Stimulated activated CD4-positive, alpha-beta T cell treated with anti-CD3 and anti-CD28 coated beads, Interleukin-15, amount 100 ng/mL, for 1 hour (primary cell): ENCODE measurements around the gene FAM177A1.
"Not testable (repeated sequence)": the region's sequence is repeated elsewhere in the genome, so short reads cannot be mapped to it uniquely, and the experiment has no call there.

Source experiments
- DNase-seq, 2 donors: peaks; one replicate each; pipeline ENCODE4 v3.0.0-alpha.2; 2020; ENCODE audit warnings: low read depth in 1 of 2, low spot score in 1 of 2

FAM177A1 gene, protein sequence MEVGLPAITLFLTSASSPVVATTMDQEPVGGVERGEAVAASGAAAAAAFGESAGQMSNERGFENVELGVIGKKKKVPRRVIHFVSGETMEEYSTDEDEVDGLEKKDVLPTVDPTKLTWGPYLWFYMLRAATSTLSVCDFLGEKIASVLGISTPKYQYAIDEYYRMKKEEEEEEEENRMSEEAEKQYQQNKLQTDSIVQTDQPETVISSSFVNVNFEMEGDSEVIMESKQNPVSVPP

DNA sequence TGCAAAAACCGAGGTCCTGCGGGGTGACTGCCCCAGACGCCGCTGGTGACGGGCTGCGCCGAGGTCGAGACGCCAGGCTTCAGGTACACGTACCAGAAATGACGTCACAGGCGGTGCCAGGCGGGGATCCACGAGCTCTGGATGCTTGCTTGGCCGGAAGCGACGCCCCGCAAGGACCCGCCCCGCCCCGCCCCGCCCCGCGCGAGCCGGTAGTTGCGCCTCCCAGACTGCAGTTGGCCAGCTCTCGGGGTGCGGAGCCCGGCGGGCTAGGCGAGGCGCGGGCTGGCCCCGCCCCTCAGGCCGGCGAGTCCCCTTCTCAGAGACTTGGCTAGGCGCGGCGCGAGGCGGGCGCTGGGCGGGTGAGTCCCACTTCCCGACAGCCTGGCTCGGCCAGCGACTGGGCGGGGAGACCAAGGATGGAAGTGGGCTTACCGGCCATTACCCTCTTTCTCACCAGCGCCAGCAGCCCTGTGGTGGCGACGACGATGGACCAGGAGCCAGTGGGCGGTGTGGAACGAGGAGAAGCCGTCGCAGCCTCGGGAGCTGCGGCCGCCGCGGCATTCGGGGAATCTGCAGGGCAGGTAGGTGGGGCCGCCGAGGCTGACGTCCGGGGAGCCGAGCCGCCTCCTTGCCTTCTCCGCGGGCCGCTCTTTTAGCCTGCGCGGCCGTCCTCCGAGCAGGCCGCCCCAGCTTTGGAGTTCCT lies at the start of gene FAM177A1:
Gene FAM177A1, plus strand, starts transcription at position 225 of the 703 bp plus-strand sequence. Its CDS starts 192 bp downstream, at position 417.
- DNase-seq, result peak; percentile 95 to 96

DNA sequence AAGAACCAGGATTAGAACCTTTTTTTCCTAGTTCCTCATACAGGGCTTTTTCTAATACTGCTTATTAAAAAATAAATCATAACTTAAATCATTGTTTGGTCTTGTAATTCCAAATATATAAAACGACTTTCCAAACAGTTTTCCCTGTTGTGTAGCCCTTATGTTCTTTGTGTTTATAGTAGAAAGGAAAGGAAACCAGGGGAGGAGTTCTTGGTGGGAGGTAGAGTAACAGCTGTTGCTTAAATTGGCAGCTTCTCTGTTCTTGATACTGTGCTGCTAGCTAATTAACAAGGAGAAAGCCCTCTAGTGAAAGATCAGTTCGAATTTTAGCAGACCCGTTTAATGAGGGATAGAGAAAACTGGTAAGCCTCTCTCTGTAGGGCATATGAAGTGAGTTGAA lies 48.3 kb upstream of the FAM177A1 start:
- DNase-seq, result no peak

DNA sequence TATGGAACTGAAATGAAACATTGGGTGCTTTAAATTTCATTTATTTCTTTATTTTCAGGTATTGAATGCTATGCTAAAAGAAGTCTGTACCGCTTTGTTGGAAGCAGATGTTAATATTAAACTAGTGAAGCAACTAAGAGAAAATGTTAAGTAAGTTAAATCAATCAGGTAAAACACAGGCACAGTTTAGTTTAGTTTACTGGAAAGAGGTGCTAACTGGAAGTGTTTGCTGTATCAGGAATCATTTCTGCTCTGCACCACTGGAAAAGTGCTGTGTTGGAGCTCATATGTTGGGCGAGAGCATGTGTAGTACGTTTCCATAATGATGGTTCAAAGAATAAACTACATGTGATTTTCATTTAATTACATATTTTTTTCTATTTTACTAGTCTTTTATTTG lies 46.6 kb upstream of the FAM177A1 start:
- no peak for DNase-seq

DNA sequence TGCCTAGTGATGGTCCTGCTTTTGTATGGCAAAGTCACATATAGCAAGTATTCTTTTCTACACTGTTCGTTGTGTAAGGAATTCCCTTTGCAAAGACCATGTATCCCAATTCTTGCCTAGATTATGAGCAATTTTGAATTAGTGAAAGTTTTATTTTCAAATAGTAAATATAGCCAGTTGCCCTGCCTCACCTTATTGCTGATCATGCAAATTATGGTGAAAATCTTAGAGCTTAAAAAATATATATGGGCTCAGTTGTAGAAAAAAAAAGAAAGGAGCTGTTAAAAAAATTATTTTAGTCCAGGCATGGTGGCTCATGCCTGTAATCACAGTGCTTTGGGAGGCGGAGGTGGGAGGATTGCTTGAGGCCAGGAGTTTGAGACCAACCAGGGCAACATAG lies 44.5 kb upstream of the FAM177A1 start:
- no peak for DNase-seq

DNA sequence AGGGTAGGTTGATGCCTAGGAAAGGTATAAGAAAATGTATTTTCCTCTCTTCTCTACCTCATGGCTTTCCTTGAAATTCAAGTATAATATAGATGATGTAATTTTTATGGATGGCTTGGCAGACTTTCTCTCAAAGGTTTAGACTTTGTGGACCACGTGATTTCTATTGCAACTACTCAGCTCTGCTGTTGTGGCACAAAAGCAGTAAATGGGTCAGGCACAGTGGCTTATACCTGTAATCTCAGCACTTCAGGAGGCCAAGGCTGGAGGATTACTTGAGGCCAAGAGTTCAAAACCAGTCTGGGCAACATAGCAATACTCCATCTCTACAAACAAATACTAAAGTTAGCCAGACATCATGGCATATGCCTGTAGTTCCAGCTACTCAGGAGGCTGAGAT lies 41.2 kb upstream of the FAM177A1 start:
- no peak for DNase-seq

DNA sequence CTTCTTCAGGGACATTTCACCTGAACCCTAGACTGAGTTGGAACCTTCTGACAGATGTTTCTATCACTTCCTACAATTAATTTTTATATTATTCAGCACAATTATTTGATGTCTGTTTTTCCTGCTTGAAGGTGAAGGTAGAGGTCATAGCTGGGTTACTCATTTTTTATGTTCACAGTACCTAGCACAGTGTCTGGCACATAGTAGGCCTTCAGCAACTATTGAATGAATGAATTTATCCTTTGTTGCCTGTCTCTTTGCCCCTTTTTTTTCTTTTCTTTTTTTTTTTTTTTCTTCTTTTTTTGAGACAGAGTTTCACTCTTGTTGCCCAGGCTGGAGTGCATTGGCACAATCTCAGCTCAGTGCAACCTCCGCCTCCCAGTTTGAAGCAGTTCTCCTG lies 29.5 kb upstream of the FAM177A1 start:
- DNase-seq, result no peak

DNA sequence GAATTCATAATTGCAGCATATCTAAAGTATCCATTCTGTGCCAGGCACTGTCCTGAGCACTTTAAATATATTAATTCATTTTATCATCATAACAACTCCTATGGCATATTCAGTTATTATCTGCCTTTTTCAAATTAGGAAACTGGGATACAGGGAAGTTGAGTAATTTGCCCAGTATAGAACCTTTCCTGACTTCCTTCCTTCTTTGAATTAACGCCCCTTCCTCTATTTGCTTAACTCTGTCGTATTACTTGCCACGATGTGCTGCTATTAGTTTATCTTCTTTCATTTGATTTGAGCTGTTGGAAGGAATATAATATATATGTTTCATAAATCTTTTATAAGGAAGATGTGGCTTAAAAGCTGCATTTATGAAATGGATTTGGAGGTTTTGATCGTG lies 25.4 kb upstream of the FAM177A1 start:
- no peak for DNase-seq

DNA sequence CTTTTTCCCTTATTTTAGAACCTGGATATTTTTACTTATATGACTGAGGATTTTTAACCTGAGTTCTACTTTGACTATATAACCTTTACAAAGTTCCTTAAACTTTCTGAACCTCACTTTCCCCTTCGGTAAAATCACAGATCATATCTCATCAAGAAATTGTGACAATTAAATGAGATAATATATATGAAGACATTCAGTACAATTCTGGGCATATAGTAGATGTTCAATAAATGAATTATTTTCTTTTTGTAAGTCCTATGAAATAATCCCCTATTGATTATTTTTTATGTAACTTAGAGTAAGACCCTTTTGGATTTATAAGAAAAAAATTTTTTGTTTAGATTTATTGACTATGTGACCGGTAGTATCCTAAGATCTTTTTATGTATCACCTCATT lies 17.6 kb upstream of the FAM177A1 start:
- DNase-seq, result no peak

DNA sequence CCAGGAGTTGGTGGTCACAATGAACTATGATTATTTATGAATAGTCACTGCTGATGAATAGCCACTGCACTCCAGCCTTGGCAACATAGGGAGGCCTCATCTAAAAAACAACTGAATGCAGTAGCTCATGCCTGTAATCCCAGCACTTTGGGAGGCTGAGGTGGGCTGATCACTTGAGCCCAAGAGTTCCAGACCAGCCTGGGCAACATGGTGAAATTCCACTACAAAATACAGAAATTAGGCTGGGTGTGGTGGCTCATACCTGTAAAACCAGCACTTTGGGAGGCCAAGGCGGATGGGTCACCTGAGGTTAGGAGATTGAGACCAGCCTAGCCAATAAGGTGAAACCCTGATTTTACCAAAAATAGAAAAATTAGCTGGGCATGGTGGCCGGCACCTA lies 13.5 kb upstream of the FAM177A1 start:
- DNase-seq, result no peak

DNA sequence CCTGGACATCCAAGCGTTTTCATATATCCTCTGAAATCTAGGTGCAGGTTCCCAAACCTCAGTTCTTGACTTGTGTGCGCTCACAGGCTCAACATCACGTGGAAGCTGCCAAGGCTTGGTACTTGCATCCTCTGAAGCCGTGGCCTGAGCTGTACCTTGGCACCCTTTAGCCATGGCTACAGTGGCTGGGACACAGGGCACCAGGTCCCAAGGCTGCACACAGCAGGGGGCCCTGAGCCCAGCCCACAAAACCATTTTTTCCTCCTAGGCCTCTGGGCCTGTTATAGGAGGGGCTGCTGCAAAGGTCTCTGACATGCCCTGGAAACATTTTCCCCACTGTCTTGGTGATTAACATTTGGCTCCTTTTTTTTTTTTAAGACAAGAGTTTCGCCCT lies 11.6 kb upstream of the FAM177A1 start:
- no peak for DNase-seq

DNA sequence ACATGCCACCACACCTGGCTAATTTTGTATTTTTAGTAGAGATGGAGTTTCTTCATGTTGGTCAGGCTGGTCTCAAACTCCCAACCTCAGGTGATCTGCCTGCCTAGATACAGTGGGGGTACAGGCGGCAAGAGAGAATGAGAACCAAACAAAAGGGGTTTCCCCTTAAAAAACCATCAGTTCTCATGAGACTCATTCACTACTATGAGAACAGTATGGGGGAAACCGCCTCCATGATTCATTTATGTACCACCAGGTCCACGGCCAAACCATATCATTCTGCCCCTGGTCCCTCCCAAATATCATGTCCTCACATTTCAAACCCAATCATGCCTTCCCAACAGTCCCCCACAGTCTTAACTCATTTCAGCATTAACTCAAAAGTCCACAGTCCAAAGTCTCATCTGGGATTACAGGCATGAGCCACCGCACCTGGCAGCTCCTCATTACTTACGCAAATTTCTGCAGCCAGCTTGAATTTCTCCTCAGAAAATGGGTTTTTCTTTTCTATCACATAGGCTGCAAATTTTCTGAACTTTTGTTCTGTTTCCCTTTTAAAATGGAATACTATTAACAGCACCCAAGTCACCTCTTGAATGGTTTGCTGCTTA lies 11.0 kb upstream of the FAM177A1 start:
- not testable (repeated sequence) for DNase-seq

DNA sequence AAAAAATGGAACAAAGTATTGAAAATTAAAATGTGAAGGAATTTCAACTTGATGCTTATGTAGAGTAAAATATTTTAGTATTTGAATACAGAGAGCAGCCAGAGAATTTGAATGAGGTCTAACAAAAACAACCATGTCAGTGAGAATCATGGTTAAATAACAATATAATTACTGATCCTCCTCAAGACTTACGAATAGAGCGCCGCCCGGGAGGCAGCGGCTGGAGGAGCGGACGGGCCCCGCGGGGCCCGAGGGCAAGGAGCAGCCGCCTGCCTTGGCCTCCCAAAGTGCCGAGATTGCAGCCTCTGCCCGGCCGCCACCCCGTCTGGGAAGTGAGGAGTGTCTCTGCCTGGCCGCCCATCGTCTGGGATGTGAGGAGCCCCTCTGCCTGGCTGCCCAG lies 7.8 kb upstream of the FAM177A1 start:
- DNase-seq, result not testable (repeated sequence)

DNA sequence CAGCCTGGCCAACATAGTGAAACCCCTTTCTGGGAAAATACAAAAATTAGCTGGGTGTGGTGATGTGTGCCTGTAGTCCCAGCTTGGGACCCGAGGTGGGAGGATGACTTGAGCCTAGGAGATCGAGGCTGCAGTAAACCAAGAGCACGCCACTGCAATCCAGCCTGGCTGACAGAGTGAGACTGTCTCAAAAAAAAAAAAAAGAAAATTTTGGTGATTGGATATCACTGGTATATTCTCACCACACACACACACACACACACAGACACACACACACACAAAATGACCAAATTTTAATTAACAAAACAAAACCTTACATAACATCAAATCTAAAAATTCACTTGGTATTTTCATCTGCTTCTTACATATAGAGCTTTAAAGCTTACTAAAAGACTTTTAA lies 3.4 kb upstream of the FAM177A1 start:
- DNase-seq, result no peak

DNA sequence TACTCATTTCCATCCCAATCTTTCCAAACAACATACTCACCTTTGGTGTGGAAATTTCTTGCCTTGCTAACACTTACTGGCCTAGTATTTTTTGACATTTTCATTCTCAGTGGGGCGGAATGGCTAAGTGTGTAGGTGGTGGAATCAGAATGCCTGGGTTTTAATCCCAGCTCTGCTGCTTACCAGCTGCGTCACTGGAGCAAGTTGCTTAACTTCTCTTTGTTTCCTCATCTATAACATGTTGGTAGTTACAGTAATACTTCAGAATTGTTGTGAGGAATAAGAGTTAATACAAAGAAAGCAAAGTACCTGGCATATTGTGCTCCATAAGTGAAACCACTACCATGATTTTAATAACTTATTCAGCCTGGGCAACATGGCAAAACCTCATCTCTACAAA lies 3.0 kb upstream of the FAM177A1 start:
- DNase-seq, result no peak

DNA sequence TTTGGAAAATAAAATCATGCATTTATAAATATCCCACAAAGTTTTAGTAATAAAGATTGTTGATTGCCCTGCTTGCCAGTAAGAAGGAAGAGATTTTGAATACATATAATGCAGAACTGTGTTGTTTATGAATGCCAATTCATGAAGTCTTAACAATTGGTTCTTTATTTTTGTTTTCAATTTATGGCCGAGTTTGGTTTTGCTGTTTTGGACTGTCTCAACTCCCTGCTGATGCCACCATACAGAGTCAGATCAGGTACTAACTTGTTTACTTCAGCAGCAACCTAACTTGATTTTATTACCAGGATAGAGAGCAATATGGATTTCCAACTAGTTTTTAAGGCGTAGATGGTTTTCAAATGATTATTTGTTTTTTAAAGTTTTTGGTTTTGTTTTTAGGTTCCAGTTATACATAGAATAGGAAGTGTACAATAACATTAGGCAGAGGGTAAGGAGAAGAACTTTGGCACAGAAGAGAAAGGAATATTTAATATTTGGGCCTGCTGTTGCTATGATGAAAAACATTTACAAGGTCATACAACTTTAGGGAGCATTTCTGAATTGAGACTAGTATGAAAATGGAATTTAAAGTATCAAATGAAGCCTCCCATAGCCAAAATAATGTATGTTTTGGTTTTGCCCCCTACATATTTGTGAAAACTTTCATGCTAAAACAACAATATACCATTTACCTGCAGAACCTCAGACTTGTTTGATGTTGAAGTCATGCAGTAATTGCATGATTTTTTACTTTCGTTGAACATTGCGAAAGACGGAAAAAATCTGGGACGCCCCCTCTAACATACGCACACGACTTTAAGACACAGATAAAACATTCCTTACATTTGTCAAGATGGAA lies 904 bp upstream of the FAM177A1 start:
- DNase-seq, result no peak

DNA sequence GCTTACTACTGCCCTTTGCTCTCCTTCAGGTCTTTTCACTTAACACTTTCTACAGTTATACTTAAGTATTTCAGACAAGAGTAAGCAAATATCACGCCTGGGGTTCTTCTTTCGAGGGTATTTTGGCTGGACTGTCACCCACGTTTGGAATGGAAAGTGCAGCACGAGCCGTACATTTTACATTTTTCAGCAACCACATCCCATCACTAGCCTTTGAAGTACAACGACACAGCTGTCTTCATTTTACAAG lies 349 bp upstream of the FAM177A1 start:
- DNase-seq, result no peak

DNA sequence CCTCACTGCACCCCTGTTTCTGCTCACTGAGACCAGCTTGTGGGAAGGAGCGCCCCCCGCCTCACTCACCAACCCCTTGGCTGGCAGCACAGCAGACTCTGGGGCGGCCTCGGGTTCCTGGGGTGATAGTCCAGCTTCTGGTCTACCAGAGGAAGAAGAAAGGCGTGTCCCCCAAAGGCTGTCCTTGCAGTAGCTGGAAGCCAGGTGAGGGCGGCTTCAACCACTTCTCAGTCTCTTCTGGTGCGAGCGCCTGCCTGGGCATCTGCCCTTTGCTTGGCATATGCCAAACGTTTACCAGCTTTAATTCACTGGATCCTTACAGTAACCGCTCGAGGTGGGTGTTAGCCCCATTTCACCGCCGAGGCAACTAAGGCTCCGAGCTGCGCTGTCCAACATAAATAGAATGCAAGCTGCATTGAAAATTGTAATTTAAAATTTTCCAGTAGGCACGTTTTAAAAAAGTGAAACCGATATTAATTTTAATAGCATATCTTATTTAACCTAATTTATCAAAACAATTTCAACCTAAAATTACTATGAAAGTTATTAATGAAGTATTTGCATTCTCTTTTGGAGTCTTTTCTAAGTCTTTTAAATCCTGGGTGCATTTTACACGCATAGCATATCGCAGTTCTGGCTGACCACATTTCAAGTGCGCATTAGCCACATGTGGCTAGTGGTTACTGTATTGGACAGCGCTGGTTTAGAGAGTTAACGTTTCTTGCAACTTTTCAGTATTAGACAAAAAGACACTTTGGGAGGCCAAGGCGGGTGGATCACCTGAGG lies 872 bp downstream of the FAM177A1 start:
- peak in 1 of 2 donors; percentile 19 for DNase-seq

DNA sequence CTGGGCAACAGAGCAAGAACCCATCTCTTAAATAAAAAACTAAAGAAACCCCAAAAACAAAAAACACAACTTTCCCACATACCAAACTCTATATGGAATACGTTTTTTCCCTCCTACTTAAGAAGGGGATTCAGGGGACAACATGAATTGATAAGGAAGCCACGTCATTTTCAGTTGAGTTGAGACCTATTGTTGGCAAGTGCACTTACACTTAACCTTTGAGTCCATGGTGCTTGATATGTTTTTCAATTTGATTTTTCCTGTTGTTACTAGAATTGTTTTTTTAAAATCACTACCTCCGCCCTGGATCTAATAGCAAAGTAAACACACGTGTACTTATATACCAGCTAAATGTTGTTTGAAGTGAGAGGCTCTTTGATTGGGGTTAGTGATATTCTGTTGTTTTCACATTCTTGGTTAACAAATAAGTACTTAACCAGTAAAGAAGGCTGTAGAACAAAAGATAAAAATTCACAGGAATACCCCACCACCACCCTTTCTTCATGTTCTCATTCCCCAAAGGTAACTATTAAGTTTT lies 2.0 kb downstream of the FAM177A1 start:
- no peak for DNase-seq

DNA sequence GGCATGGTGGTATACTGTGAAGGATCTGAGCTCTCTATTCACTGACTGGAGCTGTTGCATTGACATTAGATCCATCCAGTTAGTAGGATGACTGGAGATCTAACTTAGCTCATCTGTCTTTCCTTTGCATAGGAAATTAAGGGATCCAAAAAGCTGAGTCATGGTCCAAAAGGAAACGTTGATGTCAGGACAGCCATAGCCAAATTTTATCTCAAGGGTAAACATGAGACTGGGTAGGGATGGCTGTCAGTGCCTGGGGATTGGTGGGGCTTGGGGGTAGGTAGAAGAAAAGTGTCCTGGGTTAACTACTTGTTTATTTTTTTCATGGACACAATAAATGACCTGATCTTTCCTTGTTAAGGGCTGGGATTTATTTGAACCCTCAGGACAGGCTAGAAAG lies 4.6 kb downstream of the FAM177A1 start:
- no peak for DNase-seq

DNA sequence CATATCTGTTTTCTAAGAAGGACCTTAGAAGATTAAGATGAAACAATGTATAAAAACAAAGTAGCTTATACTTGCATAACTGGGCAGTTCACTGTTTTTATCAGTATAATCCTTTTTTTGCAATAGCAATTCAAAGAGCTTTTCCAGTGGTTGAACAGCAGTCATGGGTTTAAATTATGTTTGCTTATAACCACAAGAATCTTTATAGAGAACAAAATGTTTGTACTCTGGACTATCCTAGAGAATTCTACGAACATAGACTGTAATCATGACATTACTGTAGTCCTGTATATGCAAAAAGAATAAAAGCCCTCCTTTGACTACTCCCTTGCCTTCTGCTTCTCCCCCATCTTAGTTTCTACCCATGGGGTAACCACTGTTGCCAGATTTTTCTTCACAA lies 5.7 kb downstream of the FAM177A1 start:
- DNase-seq, result no peak

DNA sequence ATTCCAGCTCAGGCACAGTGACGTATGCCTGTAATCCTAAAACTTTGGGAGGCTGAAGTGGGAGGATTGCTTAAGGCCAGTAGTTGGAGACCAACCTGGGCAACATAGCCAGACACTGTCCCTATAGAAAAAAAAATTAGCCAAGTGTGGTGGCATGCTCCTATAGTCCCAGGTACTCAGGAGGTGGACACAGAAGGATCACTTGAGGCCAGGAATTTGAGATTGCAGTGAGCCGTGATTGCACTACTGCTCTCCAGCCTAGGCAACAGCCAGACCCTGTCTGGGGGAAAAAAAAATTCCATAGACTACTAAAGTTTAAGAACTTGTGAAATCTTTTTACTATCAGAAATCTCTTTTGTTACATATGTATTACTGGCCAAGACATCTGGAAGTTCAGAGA lies 6.6 kb downstream of the FAM177A1 start:
- no peak for DNase-seq
